ENCODE data around the gene VEZT.

The VEZT gene

GRCh38 chr12:95200128-95200894, 17.3 kb upstream of the VEZT start:
- DNase-seq: no peak

GRCh38 chr12:95201056-95201670, 16.4 kb upstream of the VEZT start:
- DNase-seq: no peak

GRCh38 chr12:95202691-95203486, 14.7 kb upstream of the VEZT start:
- DNase-seq: no peak

GRCh38 chr12:95203487-95204030, 14.0 kb upstream of the VEZT start:
- no peak for DNase-seq

GRCh38 chr12:95204141-95204866, 13.3 kb upstream of the VEZT start:
- DNase-seq: no peak

- DNase-seq: no peak
Observed at GRCh38 chr12:95205016-95205624, 12.5 kb upstream of the VEZT start.

GRCh38 chr12:95205685-95206084, 11.9 kb upstream of the VEZT start:
- DNase-seq: no peak

GRCh38 chr12:95206916-95207315, 10.7 kb upstream of the VEZT start:
- no peak for DNase-seq

- DNase-seq: no peak
Observed at GRCh38 chr12:95207407-95207806, 10.2 kb upstream of the VEZT start.

- no peak for DNase-seq
Observed at GRCh38 chr12:95208678-95209077, 8.9 kb upstream of the VEZT start.

GRCh38 chr12:95212586-95212985, 5.0 kb upstream of the VEZT start:
- DNase-seq: no peak

GRCh38 chr12:95213119-95213518, 4.5 kb upstream of the VEZT start:
- no peak for DNase-seq

- DNase-seq: peak; percentile 14
Observed at GRCh38 chr12:95213928-95214327, 3.7 kb upstream of the VEZT start.

GRCh38 chr12:95214466-95214865, 3.1 kb upstream of the VEZT start:
- peak; percentile 40 for DNase-seq

- DNase-seq: no peak
Observed at GRCh38 chr12:95215949-95216348, 1.7 kb upstream of the VEZT start.

GRCh38 chr12:95216711-95217376, 763 bp upstream of the VEZT start:
- DNase-seq: peak; percentile 59

- peak; percentile 76 for DNase-seq
Observed at GRCh38 chr12:95218150-95219133, 835 bp downstream of the VEZT start.

- no peak for DNase-seq
Observed at GRCh38 chr12:95220190-95220589, 2.6 kb downstream of the VEZT start.

- DNase-seq: no peak
Observed at GRCh38 chr12:95220726-95221125, 3.1 kb downstream of the VEZT start.

Measured in NCI-H1092 treated with DMSO at 0.1 percent for 48 hours (cell line).